HEK293 (cell line): Measurements from ENCODE around the gene KRTAP10-5.

Source experiments
- CTCF ChIA-PET: fragments of 350-600 bp; formaldehyde crosslinking; extraction: SDS; loops from one replicate; lab custom pipeline; 2021; ENCODE audit warnings: antibody characterized with exemption; lab: Yijun Ruan, JAX
- POLR2A ChIA-PET: fragments of 300-600 bp; formaldehyde crosslinking; extraction: SDS; loops from one replicate; lab custom pipeline; 2020; ENCODE audit warnings: antibody characterized with exemption, inconsistent platforms; lab: Yijun Ruan, JAX
- H3K27ac ChIP-seq: fragments of 200-500 bp; sonication (Bioruptor generic); 2 replicates; pipeline ENCODE4 v1.5.1; 2014; ENCODE audit warnings: low read depth, low read length, control low read depth, inconsistent platforms; ENCODE audit errors: extremely low read depth
- H3K36me3 ChIP-seq, 2 experiments: fragments of 200-500 bp in 1 of 2; sonication (Bioruptor generic) in 1 of 2; 1 replicate in 1 of 2; 2 replicates in 1 of 2; pipeline ENCODE4 v1.5.1; 2014 to 2017; ENCODE audit warnings: inconsistent platforms in 2 of 2, low read length in 2 of 2; ENCODE audit not compliant: control insufficient read depth in 2 of 2, insufficient read depth in 1 of 2
- H3K4me1 ChIP-seq: fragments of 200-500 bp; sonication (Bioruptor generic); 2 replicates; pipeline ENCODE4 v1.5.1; 2014; ENCODE audit warnings: mild to moderate bottlenecking, low read length, inconsistent platforms; ENCODE audit not compliant: control insufficient read depth, insufficient read depth
- H3K4me3 ChIP-seq: 2 replicates; pipeline ENCODE4 v1.5.1; 2011; ENCODE audit warnings: low read depth, mild to moderate bottlenecking, control low read depth, low read length, moderate library complexity
- H3K9me3 ChIP-seq: fragments of 200-500 bp; sonication (Bioruptor generic); 2 replicates; pipeline ENCODE4 v1.5.1; 2014; ENCODE audit warnings: low read depth, low read length, inconsistent platforms; ENCODE audit not compliant: control insufficient read depth, insufficient read depth
- HOXA7 ChIP-seq: sonication (generic); formaldehyde crosslinking; IDR thresholded peaks from 2 replicates; pipeline ENCODE4 v1.8.1; 2022; ENCODE audit warnings: missing genetic modification reagents, borderline replicate concordance
- KLF8 ChIP-seq: fragments of 450-650 bp; formaldehyde crosslinking; IDR thresholded peaks from 2 replicates; pipeline ENCODE4 v1.5.1; 2016; ENCODE audit warnings: missing biosample characterization, missing genetic modification characterization
- OVOL3 ChIP-seq: fragments of 450-650 bp; formaldehyde crosslinking; IDR thresholded peaks from 2 replicates; pipeline ENCODE4 v1.5.1; 2016; ENCODE audit warnings: missing biosample characterization, missing genetic modification characterization
- REST ChIP-seq: fragments of 450-650 bp; formaldehyde crosslinking; IDR thresholded peaks from 2 replicates; pipeline ENCODE4 v1.5.1; 2016; ENCODE audit warnings: missing biosample characterization, missing genetic modification characterization
- SCRT2 ChIP-seq: fragments of 450-650 bp; formaldehyde crosslinking; IDR thresholded peaks from 2 replicates; pipeline ENCODE4 v1.5.1; 2016; ENCODE audit warnings: missing biosample characterization, missing genetic modification characterization
- ZNF114 ChIP-seq: fragments of 450-650 bp; formaldehyde crosslinking; IDR thresholded peaks from 2 replicates; pipeline ENCODE4 v1.5.0; 2017; ENCODE audit warnings: missing biosample characterization, missing genetic modification characterization
- ZNF175 ChIP-seq: fragments of 450-650 bp; formaldehyde crosslinking; IDR thresholded peaks from 2 replicates; pipeline ENCODE4 v1.5.1; 2016; ENCODE audit warnings: missing biosample characterization, missing genetic modification characterization
- ZNF19 ChIP-seq: fragments of 450-650 bp; formaldehyde crosslinking; IDR thresholded peaks from 2 replicates; pipeline ENCODE4; 2016; ENCODE audit warnings: missing biosample characterization, missing genetic modification characterization, low read depth
- ZNF211 ChIP-seq: fragments of 450-650 bp; formaldehyde crosslinking; IDR thresholded peaks from 2 replicates; pipeline ENCODE4 v1.5.1; 2016; ENCODE audit warnings: low read depth, missing biosample characterization, missing genetic modification characterization
- ZNF23 ChIP-seq: fragments of 450-650 bp; formaldehyde crosslinking; IDR thresholded peaks from 2 replicates; pipeline ENCODE4 v1.5.1; 2016; ENCODE audit warnings: missing biosample characterization, missing genetic modification characterization, borderline replicate concordance
- ZNF280D ChIP-seq: fragments of 450-650 bp; formaldehyde crosslinking; IDR thresholded peaks from 2 replicates; pipeline ENCODE4 v1.5.1; 2016; ENCODE audit warnings: missing biosample characterization, missing genetic modification characterization
- ZNF37A ChIP-seq: fragments of 450-650 bp; IDR thresholded peaks from 2 replicates; pipeline ENCODE4 v1.5.1; 2018; ENCODE audit warnings: missing biosample characterization, missing genetic modification characterization
- ZNF521 ChIP-seq: fragments of 450-650 bp; formaldehyde crosslinking; IDR thresholded peaks from 2 replicates; pipeline ENCODE4 v1.5.1; 2017; ENCODE audit warnings: missing biosample characterization, mild to moderate bottlenecking, missing genetic modification characterization
- ZNF544 ChIP-seq: fragments of 450-650 bp; formaldehyde crosslinking; IDR thresholded peaks from 2 replicates; pipeline ENCODE4 v1.5.0; 2017; ENCODE audit warnings: missing biosample characterization, missing genetic modification characterization
- ZNF585B ChIP-seq: fragments of 450-650 bp; formaldehyde crosslinking; IDR thresholded peaks from 2 replicates; pipeline ENCODE4 v1.5.1; 2016; ENCODE audit warnings: missing biosample characterization, missing genetic modification characterization
- ZNF626 ChIP-seq: fragments of 450-650 bp; sonication (Bioruptor Pico); formaldehyde crosslinking; IDR thresholded peaks from 2 replicates; pipeline ENCODE4 v1.5.1; 2018; ENCODE audit warnings: missing biosample characterization, missing genetic modification characterization, inconsistent platforms
- ZNF645 ChIP-seq: fragments of 450-650 bp; formaldehyde crosslinking; IDR thresholded peaks from 2 replicates; pipeline ENCODE4; 2016; ENCODE audit warnings: missing biosample characterization, missing genetic modification characterization
- ZNF76 ChIP-seq: fragments of 450-650 bp; formaldehyde crosslinking; IDR thresholded peaks from 2 replicates; pipeline ENCODE4; 2016; ENCODE audit warnings: low read depth, missing biosample characterization, missing genetic modification characterization, borderline replicate concordance
- ZNF791 ChIP-seq: fragments of 450-650 bp; formaldehyde crosslinking; IDR thresholded peaks from 2 replicates; pipeline ENCODE4 v1.5.1; 2016; ENCODE audit warnings: missing biosample characterization, missing genetic modification characterization
- ZNF843 ChIP-seq: fragments of 450-650 bp; formaldehyde crosslinking; IDR thresholded peaks from 2 replicates; pipeline ENCODE4 v1.5.1; 2016; ENCODE audit warnings: missing biosample characterization, missing genetic modification characterization
- ZSCAN16 ChIP-seq: fragments of 450-650 bp; formaldehyde crosslinking; IDR thresholded peaks from 2 replicates; pipeline ENCODE4 v1.5.1; 2016; ENCODE audit warnings: missing biosample characterization, missing genetic modification characterization

Gene KRTAP10-5

GRCh38 chr21:44614161-44614631 lies 33.8 kb upstream of the KRTAP10-5 start (continued):
- TF ChIP-seq ZNF791 (tag by site-specific recombination) (no peak), OVOL3 (tag by site-specific recombination) (no peak), ZNF175 (tag by site-specific recombination) (no peak)

GRCh38 chr21:44613386-44614155 lies 33.2 kb upstream of the KRTAP10-5 start:
- no peaks in the 10 kb centered on the region for H3K36me3 ChIP-seq
- H3K4me3 ChIP-seq = no peak overlapping the region
- no peaks in the 10 kb centered on the region for H3K9me3 ChIP-seq
- no peaks in the 10 kb centered on the region for H3K4me1 ChIP-seq
- CTCF ChIA-PET = no interaction called here
- POLR2A ChIA-PET = no interaction called here
- TF ChIP-seq KLF8 (tag by site-specific recombination) (no peak), ZNF23 (tag by site-specific recombination) (no peak), ZNF37A (tag by site-specific recombination) (no peak), ZNF211 (tag by site-specific recombination) (no peak), ZNF544 (tag by site-specific recombination) (no peak), ZNF521 (tag by site-specific recombination) (no peak)
- no peak overlapping the region for H3K27ac ChIP-seq

GRCh38 chr21:44612669-44613229 lies 32.3 kb upstream of the KRTAP10-5 start:
- Histone ChIP-seq H3K36me3 (no peaks in the 10 kb centered on the region), H3K4me3 (no peak overlapping the region), H3K27ac (no peak overlapping the region), H3K4me1 (no peaks in the 10 kb centered on the region), H3K9me3 (no peaks in the 10 kb centered on the region)
- CTCF ChIA-PET = no interaction called here
- TF ChIP-seq ZNF19 (tag by site-specific recombination) = no peak
- POLR2A ChIA-PET = no interaction called here

GRCh38 chr21:44612029-44612486 lies 31.7 kb upstream of the KRTAP10-5 start, which contains the start of gene KRTAP10-8:
TSS of gene KRTAP10-8 (plus strand) at chr21:44612079. CDS start at chr21:44612101, 22 bp downstream.
- H3K27ac ChIP-seq = no peak within 1 kb of the TSS
- ChIA-PET POLR2A (no interaction called here), CTCF (no interaction called here)
- H3K4me1 ChIP-seq = no peaks in the 10 kb centered on the region
- no peak within 1 kb of the TSS for H3K4me3 ChIP-seq
- H3K9me3 ChIP-seq = no peaks in the 10 kb centered on the region
- no peaks in the 10 kb centered on the region for H3K36me3 ChIP-seq
- TF ChIP-seq HOXA7 = no peak
- TF ChIP-seq REST = no peak
- no peak for TF ChIP-seq ZNF280D (tag by site-specific recombination)
- no peak for TF ChIP-seq ZNF645 (tag by site-specific recombination)
- no peak for TF ChIP-seq ZNF114
- TF ChIP-seq ZSCAN16 (tag by site-specific recombination) = no peak
- no peak for TF ChIP-seq ZNF626 (tag by site-specific recombination)
- no peak for TF ChIP-seq SCRT2
- TF ChIP-seq ZNF843 (tag by site-specific recombination) = no peak
- TF ChIP-seq ZNF585B (tag by site-specific recombination) = no peak
- TF ChIP-seq ZNF76 = no peak
